Smooth muscle cell of the brain vasculature (primary cell): ENCODE data around the gene AARS2.

ENCODE experiments used
- DNase-seq: peaks from one replicate; pipeline ENCODE4 v3.0.0-alpha.2; 2012; ENCODE audit warnings: low read depth, low spot score

The AARS2 gene

DNA sequence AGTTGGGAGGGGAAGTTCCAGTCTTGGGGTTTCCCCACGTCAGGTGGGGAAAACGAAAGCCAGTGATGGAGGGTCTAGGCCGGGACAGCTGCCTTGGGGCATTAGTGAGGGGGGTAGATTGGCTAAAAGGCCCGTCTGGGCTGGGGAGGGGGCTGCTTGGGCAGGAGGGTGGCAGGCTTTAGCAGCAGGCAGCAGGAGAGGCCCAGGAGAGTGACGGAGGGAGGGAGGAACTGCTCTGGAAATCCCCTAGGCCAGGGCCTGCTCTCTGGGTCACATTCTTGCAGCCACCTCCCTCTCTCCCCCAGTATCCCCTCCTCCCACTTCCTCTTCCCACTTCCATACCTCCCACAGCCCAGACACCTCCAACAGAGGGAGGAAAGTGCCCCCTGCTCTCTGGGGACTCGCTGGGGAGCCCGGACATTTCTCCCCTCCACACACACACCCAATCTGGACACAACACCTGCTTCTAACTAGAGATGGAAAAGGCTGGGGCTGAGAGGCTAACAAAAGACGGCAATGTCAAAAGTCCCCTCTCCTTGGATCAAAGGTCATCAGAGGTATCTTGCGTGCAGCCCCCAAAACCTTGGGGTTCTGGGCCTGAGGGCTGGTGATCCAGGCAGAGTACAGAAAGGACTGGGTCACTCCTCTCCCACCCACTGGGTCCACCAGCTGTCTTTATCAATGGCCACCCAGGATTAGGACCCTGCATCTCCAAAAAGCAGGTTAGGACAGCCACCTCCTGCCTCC lies 49.6 kb downstream of the AARS2 start:
- no peak for DNase-seq

DNA sequence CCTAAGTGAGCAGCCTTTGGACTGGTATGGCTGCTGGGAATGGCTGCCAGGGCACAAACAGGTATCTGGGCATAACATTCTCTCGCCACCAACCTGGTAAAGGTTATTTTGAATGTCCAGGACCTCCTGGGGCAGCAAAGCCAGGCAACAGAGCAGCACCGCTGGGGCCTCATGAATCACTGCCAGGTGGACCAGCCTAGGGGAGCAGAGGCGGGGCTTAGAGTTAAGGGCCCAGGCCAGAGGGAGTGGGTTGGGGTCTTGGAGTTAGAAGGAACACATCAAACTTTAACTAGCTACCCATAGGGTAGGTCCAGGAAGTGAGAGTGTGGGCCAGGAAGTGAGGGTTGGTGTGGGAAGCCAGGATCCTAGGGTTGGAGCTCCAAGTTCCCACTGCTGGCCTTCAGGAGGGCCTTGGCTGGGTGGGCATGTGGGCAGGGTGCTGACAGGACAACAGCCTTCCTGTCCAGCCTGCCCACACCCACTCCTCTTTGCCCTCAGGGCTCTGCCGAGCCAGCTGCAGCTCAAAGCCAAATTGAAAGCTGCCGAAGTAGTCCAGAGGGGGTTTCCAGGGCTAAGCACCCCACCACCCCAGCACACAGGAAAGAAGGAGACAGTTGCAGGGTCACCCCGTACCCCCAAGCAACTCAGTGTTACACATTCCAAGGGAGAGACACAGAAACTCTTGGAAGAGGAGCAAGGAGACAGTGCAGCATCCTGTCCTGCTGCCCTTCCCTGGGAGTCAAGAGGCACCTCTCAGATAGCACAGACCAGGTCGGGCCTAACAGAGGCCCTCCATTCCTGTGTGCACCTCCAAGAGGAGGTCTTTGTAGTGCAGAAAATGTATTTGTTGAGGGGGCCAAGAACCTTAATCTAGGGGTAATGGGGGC lies 50.4 kb downstream of the AARS2 start:
- DNase-seq, result no peak

DNA sequence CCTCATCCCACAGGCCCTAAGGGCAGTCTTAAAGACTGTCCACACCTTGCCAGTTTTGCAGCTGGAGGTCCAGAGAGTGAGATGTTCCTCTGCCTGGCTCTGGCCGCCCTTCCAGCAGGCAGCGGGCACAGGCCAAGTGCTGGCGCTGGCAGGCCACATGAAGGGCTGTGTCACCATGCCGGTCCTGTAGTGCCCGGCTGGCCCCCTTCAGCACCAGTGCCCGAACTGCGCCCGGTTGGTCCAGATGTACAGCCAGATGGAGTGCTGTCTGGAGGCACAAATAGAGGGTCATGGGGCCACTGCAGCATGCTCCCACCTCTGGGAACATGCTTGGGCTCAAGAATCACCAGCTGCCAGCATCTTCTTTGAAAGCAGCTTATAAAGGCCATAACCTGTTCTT lies 51.6 kb downstream of the AARS2 start:
- no peak for DNase-seq

DNA sequence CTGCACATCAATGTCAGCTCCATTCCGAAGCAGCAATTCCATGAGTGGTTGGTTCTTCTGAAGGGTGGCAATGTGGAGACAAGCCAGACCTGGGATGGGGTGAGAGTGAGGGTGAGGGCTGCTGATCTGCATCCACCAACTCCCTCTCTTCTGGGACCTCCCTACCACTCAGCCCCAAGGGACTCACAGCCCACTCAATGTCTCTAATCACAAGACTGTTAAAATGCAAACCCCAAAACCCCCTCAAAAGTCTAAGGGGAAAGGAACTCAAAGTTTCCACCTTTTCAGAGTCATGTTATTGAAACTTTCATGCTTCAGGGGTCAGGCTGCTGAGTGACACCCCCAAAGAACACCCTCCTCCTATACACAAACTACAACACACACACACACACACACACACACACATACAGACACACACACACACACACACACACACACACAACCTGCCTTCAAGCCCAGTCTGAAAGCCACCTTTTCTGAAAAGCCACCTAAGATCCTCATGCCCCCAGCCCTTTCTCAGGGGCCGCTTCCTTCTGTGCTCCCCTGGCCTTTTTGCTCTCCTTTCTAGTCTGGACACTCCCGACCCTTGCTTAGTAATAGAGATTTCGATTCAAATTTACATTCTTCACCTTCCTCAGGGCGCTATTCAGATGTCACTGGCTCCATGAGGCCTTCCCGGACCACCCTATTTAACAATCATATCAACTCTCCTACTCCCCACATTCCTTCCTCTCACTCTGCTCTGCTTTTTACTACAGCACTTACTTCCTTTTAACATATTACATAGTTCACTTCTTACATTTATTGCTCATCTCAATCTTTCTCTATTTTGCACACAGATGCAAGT lies 52.5 kb downstream of the AARS2 start:
- no peak for DNase-seq

DNA sequence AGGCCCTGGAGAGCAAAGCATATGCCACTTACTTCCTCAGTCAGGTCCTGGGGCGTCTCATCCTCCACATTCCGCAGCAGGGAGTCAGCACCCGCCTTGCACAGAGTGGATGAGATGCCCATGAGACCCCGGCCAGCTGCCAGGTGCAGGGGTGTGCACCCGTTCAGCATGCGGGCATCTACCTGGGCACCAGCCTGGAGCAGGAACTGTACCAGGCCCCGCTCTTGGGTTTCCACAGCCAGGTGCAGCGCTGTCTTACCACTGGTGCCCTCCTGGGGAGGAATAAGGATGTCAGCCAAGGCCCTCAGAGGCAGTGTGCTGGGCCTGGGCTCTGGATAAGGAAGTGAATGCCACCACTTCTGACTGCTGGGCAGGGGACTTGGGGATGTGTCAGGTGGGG lies 53.1 kb downstream of the AARS2 start:
- no peak for DNase-seq

DNA sequence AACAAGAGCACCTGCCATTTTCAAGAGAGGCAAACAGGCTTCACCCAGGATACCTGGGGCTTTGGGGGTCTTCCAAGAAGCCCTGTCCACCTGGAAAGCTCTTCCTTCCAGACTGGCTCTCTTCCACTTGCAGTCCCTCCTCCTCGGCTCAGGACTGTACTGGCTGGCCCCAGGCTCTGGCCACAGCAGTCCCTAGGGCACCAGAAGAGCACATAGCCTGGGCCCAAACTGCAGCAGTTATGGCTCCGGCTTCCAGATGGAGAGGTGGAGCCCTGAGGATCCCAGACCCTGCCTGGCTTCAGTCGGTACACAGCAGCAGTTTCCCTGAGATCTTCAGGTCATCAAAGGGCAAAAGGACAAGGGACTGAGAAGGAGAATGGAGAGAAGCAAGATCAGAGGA lies 54.2 kb downstream of the AARS2 start:
- DNase-seq, result no peak

DNA sequence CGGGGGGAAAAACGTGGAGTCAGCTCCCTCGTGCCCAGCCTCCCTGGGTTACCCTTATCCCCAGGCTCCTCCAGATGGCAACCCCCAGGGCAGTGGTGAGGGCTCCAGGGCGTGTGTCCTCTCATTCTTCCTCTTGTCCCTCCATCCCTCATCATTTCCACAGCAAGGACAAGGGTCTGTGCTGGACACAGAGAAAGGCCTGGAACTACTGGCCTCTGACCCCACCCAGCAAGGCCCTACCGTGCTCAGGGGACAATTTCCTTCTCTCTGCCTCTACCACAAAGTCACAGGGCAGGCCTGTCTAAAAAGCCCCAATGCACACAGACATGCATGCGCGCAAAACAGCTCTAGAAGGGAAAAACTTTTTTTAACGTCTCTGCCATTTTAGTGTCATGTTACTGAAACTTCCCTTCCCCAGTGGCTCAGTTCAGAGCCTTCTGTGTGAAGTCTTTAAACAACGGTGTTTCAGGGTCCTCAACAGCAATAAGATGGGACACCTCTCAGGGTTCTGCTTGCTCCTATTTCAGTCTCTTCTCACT lies 54.8 kb downstream of the AARS2 start:
- DNase-seq, result no peak

DNA sequence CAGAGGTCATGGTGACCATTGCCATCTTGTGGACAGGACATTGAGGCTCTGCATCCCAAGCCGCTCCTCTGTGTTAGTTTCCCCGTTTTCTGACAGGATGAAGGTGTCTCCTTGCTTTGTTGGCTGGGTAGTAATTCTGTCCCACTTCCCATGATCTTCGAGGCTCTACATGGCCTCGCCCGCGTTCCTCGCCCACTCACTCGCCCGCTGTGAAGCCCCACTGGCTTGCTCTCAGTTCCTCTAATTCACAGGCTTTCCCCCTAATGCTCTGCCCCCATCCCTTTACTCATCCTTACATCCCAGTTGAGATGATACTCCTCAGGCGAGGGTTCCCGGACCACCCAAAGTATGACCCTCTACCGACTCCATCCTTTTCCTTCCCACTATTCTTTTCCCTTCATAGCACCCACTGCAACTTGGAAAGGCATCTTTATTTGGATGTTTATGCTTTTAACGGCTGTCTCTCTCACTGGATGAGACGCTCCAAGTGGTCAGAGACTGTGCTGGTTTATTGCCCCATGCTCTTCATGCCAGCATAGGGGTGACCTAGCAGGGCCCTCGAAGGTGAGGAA lies 55.3 kb downstream of the AARS2 start:
- no peak for DNase-seq

DNA sequence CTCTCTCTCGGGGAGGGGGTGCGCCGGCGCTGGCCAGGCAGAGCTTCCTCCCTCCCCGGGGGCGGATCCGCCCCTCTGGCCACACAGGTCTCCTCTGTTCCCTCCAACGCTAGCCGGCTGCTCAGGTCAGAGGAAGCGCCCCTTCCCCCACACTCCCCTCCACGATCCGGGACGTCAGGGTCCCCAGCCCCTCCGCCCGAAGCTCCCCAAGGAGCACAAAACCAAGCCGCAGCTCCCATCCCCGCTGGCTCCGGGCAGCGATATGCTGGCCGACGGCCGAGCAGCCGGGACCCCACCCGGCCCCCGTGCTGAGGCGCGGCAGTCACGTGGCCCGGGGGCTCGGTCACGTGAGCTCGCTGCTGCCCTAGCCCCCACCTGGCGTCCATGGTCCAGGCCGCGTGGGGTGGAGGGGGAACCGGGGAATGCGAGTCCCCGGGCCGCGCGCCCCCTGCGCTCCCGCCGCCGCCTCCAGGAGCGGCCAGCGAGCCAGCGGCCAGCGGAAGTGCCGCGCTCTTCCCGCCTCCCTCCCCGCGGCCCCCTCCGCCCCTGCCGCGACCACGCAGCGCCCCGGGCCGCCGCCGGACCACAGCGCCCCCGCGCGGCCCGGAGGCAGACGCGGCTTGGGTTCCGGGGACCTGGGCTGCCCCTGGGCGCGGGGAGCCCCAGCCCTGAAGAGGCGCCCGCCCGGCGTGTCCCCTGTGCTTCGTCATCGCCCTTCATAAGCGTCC lies 56.0 kb downstream of the AARS2 start, which contains the start of gene SLC35B2:
Gene SLC35B2 (minus strand): TSS at position 504 of the 728 bp plus-strand sequence. CDS start 118 bp downstream, at position 386.
- DNase-seq, result no peak

DNA sequence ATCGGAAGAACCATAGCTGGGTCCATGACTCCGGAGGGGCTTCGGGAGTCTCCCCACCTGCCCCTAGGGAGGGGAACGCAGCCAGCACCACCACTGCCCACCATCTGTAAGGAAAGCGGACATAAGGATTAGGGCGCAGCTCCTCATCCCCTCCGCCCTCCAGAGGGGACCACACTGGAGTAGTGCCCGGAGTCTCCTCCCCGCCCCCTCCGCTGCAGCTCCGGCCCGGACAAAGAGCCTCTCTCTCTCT lies 56.4 kb downstream of the AARS2 start:
- no peak for DNase-seq

DNA sequence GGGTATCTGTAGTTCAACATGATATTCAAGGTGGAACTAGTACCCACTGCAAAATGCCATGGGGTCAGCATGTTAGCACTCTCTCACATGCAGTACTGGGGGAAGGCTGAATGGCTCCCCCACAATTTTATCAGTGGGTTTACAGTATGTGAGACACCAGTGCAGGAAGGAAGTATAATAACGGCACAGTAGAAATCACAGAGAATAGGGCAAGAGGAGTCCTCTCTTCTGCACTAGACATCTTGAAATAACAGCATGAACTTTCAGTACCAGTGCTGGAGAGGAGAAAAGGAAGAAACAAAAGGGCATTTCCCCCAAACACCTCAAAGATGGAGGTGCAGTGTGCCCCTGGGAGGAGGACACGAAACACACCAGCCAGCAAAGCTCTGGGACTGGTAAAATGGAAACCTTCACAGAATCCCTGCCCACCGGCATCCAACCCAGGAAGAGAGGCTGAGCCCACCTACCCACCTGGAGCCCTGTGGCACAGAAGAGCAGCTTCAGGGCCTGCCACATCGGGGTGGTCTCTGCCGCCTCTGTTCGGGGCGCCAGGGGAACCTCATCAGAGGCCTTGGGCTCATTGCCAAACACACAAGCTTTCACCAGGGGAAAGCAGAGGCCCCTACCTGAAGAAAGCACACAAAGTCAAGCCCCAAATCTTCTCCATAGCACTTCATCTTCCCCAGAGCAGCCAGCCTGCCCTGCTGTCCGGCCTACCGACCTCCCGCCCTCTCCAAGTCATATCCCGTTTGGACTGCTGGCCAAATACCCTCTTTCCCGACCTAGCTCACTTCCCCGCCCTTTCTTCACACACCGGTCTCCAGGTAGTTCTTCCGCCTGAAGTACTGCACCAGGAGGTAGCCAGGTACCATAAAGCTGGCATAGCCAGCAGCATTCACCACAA lies 57.0 kb downstream of the AARS2 start:
- no peak for DNase-seq

DNA sequence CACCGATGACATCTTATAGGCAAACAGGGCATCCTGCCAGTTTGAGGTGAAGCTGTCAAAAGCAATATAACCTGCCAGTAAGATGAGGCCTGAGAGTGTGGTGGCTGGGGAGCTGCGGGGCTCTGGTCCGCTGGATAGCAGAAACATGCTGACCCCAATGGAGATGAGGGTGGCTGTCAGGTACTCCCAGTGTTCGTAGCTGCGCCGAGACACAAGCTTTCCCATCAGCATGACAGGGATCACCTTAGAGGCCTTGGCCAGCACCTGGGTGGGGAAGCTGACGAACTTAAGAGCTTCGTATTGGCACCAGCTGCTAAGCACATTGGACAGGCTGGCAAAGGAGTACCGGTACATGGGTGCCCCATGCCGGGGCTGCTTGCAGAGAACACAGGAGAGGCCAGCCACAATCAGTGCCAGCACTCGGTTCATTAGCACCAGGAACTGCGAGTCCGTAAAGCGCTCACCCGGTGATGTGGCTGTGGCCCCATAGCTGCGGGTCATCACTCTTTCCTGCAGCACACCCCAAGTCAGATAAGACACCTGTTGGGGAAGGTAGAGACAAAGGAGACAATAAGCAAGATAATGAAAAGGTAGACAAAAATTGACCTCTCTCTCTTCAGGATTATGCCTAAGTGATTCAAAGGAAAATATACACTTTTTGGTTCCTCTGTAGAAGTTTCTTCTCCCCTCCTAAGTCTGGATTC lies 57.9 kb downstream of the AARS2 start:
- DNase-seq, result no peak

DNA sequence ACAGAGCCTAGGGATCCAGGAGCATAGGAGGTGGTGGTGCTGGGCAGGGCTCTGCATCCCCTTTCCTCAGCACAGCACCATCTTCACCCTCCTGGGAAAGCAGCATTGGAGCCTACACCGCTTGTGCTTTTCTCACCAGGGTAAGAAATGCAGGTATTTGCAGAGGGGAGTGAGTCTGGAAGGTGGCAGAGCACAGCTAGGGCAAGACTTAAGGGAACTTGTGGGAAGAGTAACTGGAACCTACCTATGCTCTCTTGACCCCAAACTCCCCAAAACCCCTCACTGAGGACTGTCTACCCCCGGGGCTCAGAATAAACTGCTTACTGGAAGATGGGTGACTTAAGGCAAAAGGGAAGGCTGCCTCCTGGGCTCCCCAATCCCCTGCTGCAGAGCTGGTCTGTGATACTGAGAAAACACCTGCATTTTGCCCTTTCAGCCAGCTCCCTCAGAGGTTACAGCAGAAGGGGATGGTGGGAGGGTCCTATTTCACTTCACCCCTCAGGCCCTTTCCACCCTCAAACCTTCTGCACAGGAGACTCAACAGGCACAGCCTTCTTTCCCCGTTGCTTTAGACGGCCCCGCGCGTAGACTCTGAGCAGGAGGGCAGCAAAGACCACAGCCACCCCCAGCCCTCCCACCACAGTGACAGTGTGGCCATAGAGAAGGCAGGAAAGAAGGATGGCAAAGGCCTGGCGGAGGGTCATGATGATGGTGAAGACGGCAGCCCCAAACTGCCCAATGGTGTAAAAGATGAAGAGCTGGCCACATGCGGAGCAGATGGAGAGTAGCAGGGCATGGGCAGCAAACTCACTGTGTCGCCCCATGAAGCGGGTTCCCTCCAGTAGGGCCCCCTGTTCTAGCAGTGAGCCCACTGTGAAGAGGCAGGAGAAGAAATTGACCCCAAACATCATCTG lies 58.7 kb downstream of the AARS2 start:
- no peak for DNase-seq

DNA sequence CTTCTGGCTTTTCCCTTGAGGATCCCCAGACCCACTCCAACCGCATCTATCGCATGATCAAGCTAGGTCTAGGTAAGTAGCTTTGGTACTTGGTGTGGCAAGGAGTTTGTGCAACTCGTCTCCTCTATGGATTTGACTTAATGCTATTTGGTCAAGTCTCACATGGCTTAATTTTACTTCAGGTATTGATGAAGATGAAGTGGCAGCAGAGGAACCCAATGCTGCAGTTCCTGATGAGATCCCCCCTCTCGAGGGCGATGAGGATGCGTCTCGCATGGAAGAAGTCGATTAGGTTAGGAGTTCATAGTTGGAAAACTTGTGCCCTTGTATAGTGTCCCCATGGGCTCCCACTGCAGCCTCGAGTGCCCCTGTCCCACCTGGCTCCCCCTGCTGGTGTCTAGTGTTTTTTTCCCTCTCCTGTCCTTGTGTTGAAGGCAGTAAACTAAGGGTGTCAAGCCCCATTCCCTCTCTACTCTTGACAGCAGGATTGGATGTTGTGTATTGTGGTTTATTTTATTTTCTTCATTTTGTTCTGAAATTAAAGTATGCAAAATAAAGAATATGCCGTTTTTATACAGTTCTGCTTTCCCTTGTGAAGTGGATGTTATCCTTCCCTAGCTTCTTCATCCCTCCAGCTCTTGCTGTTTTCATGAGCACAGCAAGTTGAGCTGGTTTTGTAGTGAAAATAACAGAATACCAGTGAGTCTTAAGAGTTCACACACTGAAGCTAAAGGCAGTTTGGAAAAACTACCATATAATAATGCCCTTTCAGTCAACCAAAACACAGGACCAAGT lies 59.6 kb downstream of the AARS2 start:
- no peak for DNase-seq

DNA sequence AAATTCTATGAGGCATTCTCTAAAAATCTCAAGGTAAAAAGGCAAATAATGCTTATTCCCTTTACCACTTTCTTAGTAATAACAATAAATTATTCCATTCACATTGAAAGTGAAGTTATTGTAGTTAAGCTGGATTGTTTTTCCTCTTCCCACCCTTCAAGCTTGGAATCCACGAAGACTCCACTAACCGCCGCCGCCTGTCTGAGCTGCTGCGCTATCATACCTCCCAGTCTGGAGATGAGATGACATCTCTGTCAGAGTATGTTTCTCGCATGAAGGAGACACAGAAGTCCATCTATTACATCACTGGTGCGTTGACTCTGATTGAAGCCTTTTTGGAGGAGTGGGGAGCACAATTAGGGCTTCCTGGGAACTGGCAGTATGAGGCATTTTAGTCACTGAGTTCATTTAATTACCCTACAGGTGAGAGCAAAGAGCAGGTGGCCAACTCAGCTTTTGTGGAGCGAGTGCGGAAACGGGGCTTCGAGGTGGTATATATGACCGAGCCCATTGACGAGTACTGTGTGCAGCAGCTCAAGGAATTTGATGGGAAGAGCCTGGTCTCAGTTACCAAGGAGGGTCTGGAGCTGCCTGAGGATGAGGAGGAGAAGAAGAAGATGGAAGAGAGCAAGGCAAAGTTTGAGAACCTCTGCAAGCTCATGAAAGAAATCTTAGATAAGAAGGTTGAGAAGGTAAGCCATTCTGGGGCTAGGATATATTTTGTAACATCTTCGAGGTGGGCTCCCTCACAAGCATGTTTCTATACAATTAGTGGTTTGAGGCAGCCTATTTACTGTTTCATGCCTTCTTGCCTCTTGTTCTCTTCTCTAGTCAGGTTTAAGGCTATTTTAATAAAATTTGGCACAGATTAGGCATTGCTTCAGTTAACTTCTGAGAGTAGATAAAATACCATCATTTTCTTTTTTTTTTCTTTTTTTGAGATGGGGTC lies 61.3 kb downstream of the AARS2 start:
- DNase-seq, result no peak

DNA sequence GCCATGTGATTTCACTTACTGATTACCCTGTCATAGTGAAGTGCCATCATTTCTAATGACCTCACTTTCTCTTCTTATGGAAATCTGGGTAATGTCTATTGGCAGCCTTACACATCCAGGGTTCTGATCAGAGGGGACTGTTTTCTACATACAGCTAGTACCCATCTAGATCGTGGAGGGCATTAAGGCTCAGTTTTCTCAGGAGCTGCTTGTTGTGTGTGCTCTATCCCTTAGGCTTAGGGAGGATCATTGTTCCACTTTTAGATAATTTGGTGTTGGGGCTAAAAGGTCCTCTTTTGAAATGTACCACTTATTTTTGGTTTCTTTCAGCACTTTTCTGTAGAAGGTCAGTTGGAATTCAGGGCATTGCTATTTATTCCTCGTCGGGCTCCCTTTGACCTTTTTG lies 62.4 kb downstream of the AARS2 start:
- no peak for DNase-seq
